B cell (primary cell): ENCODE results near the gene TMEM134. TPM values are rescaled to one million over a fixed set of nuclear protein-coding genes. Genes with fewer than 3 reads are reported as not detected.
A peak's percentile ranks its signal among the peaks of the same experiment; 100 is the strongest.

Source experiments
- ATAC-seq: fragments of 200-7000 bp; cut with Tn5 transposase; one replicate; pipeline ENCODE4 v1.10.0; 2021; ENCODE audit warnings: low read depth, mild to moderate bottlenecking, moderate number of reproducible peaks, moderate library complexity
- CTCF ChIA-PET: fragments of 350-600 bp; sonication (Branson Sonifier 250); formaldehyde crosslinking; loops from one replicate; lab custom pipeline; 2021; ENCODE audit warnings: antibody characterized with exemption, inconsistent platforms; lab: Charles Lee
- POLR2A ChIA-PET: fragments of 350-600 bp; sonication (Branson Sonifier 250); formaldehyde crosslinking; loops from one replicate; lab custom pipeline; 2021; ENCODE audit warnings: antibody characterized with exemption; lab: Charles Lee
- DNase-seq: peaks from one replicate; pipeline ENCODE4 v3.0.0; 2013
- H2AFZ ChIP-seq: 2 replicates; pipeline ENCODE4 v1.6.1; 2012; ENCODE audit warnings: mild to moderate bottlenecking, low read depth, low read length; ENCODE audit not compliant: insufficient read depth, poor library complexity, severe bottlenecking
- H3K27ac ChIP-seq, 2 donors: 1 replicate in 1 of 2; 2 replicates in 1 of 2; pipeline ENCODE4 v1.5.1; 2012 to 2013; ENCODE audit warnings: low read length in 2 of 2, mild to moderate bottlenecking in 2 of 2, moderate library complexity in 1 of 2
- H3K27me3 ChIP-seq, 4 experiments: fragments of 200-600 bp in 1 of 4; sonication (generic) in 1 of 4; replicated peaks in 1 of 4; 1 replicate in 2 of 4; 2 replicates in 2 of 4; pipeline versions ENCODE4 v1.6.1 to v1.7.0; 2013 to 2016; ENCODE audit warnings: low read length in 3 of 4, mild to moderate bottlenecking in 2 of 4, mixed read lengths in 1 of 4, moderate library complexity in 1 of 4; ENCODE audit not compliant: insufficient read depth in 4 of 4, control insufficient read depth in 3 of 4; ENCODE audit errors: control extremely low read depth in 1 of 4
- H3K36me3 ChIP-seq, 2 experiments: replicated peaks in 1 of 2; 1 replicate in 1 of 2; 2 replicates in 1 of 2; pipeline versions ENCODE4 v1.6.1 to v1.7.1; 2013; ENCODE audit warnings: low read length in 1 of 2; ENCODE audit not compliant: insufficient read depth in 2 of 2, control insufficient read depth in 1 of 2; ENCODE audit errors: control extremely low read depth in 1 of 2, extremely low read depth in 1 of 2
- H3K4me1 ChIP-seq, 2 donors: fragments of 200-600 bp in 1 of 2; sonication (generic) in 1 of 2; 1 replicate in 1 of 2; 2 replicates in 1 of 2; pipeline versions ENCODE4 v1.5.1 to v1.6.1; 2013 to 2017; ENCODE audit warnings: low read length in 2 of 2; ENCODE audit not compliant: control insufficient read depth in 2 of 2, insufficient read depth in 2 of 2
- H3K4me2 ChIP-seq: replicated peaks from 2 replicates; pipeline ENCODE3; 2012; ENCODE audit warnings: mild to moderate bottlenecking, low read depth, low read length; ENCODE audit not compliant: poor library complexity, severe bottlenecking
- H3K4me3 ChIP-seq, 5 experiments: fragments of 200-600 bp in 1 of 5; sonication (generic) in 1 of 5; 1 replicate in 3 of 5; 2 replicates in 2 of 5; pipeline versions ENCODE4 v1.5.1 to v1.7.0; 2011 to 2016; ENCODE audit warnings: low read length in 4 of 5, mild to moderate bottlenecking in 4 of 5, low read depth in 2 of 5, control low read depth in 1 of 5, moderate library complexity in 1 of 5; ENCODE audit not compliant: insufficient read depth in 1 of 5; ENCODE audit errors: control extremely low read depth in 1 of 5, extremely low read depth in 1 of 5
- H3K79me2 ChIP-seq: fragments of 200-600 bp; sonication (generic); one replicate; pipeline ENCODE4 v1.6.0; 2016; ENCODE audit warnings: low read length; ENCODE audit not compliant: control insufficient read depth, insufficient read depth
- H3K9ac ChIP-seq: fragments of 200-600 bp; sonication (generic); 2 replicates; pipeline ENCODE4 v1.6.1; 2017; ENCODE audit warnings: mild to moderate bottlenecking, low read length, moderate library complexity
- H3K9me3 ChIP-seq, 3 donors: one replicate each; pipeline versions ENCODE4 v1.6.1 to v1.7.1; 2013; ENCODE audit warnings: low read length in 2 of 3; ENCODE audit not compliant: control insufficient read depth in 2 of 3, insufficient read depth in 1 of 3; ENCODE audit errors: control extremely low read depth in 1 of 3
- H4K20me1 ChIP-seq: 2 replicates; pipeline ENCODE4 v1.6.0; 2012; ENCODE audit warnings: mild to moderate bottlenecking, low read length; ENCODE audit not compliant: insufficient read depth, control insufficient read depth, poor library complexity, severe bottlenecking
- H3K27ac Mint-ChIP-seq: one replicate; pipeline ENCODE4 v1.8.0; 2021; ENCODE audit warnings: mixed read lengths
- H3K27me3 Mint-ChIP-seq: one replicate; pipeline ENCODE4 v1.8.0; 2021; ENCODE audit warnings: mixed read lengths
- H3K4me1 Mint-ChIP-seq: one replicate; pipeline ENCODE4 v1.8.0; 2021; ENCODE audit warnings: mixed read lengths
- H3K4me3 Mint-ChIP-seq: one replicate; pipeline ENCODE4 v1.8.0; 2021; ENCODE audit warnings: mixed read lengths
- H3K9me3 Mint-ChIP-seq: one replicate; pipeline ENCODE4 v1.8.0; 2022; ENCODE audit warnings: mixed read lengths; ENCODE audit not compliant: insufficient read depth
- CTCF ChIP-seq: fragments of 200-600 bp; IDR thresholded peaks from one replicate; pipeline ENCODE4 v1.8.0; 2022; ENCODE audit warnings: antibody characterized with exemption, mild to moderate bottlenecking
- EZH2 ChIP-seq: IDR thresholded peaks from 2 replicates; pipeline ENCODE4 v1.6.1; 2012; ENCODE audit warnings: borderline replicate concordance, low read depth, mild to moderate bottlenecking, moderate library complexity, low read length; ENCODE audit not compliant: insufficient read depth, poor library complexity, severe bottlenecking
- WGBS: methylation state at CpG from one replicate; pipeline ENCODE4 v1.1.5; 2013; ENCODE audit warnings: missing lambda C conversion rate; ENCODE audit not compliant: insufficient coverage; 5-methylcytosine and 5-hydroxymethylcytosine counted together
- intact Hi-C: fragments of 100-400 bp; cut with micrococcal nuclease; formaldehyde crosslinking; loops from one replicate; pipeline ENCODE4 v1.10.0; 2022
- polyA plus RNA-seq: library from polyadenylated mRNA; depleted of rRNA; stranded (reverse); fragments of >200 nt; gene quantifications from 2 replicates; pipeline ENCODE4 v1.2.3, GENCODE V29; 2012
- total RNA-seq, 2 donors: library from RNA; stranded (reverse); fragments of 120-200 nt in 1 of 2; gene quantifications; 1 replicate in 1 of 2; 2 replicates in 1 of 2; pipeline versions ENCODE4 v1.2.3 to v1.2.4, GENCODE V29; 2013 to 2022

Gene TMEM134
- total and polyA plus RNA-seq, 2 donors (not counting 1 experiment from before 2014, with no cell fraction given): 167 to 197 TPM

- ChIA-PET CTCF (interaction anchor here (1.0 kb wide), 1 partner anchor 26 kb away, joined by 3 read pairs; the partner anchor contains the start of gene PTPRCAP), POLR2A (interaction anchor here (0.7 to 10.4 kb wide), 5 partner anchors 14 to 43 kb away, joined by 3 to 215 read pairs (median 4); partner anchors contain the start of genes PTPRCAP and RPS6KB2)
- Histone ChIP-seq H3K9ac (no peak overlapping the region), H3K27ac (peak overlapping the region in 1 of 2 donors; percentile 94), H3K79me2 (peaks cover 49% of the 10 kb centered on the region), H3K36me3 (peaks cover 2 to 9% of the 10 kb centered on the region in 2 experiments), H3K9me3 (peaks cover 0 to 12% (median 0%) of the 10 kb centered on the region in 3 donors), H3K4me1 (peaks cover 62 to 94% of the 10 kb centered on the region in 2 donors), H3K4me2 (no peak overlapping the region), H2AFZ (no peak overlapping the region), H3K4me3 (no peak overlapping the region), H4K20me1 (peaks cover 4% of the 10 kb centered on the region), H3K27me3 (no peaks in the 10 kb centered on the region)
- WGBS: 100% methylated on average over 1 of the region's 10 CpGs
- intact Hi-C loops: no loop called here
- Mint-ChIP-seq H3K27ac (peak overlapping the region; percentile 97), H3K9me3 (no peaks in the 10 kb centered on the region), H3K4me1 (peaks cover 71% of the 10 kb centered on the region), H3K27me3 (no peaks in the 10 kb centered on the region), H3K4me3 (peak overlapping the region; percentile 26)
- DNase-seq: peak; percentile 20
- no peak for ATAC-seq
- TF ChIP-seq EZH2 (no peak), CTCF (no peak)
Measured at GRCh38 chr11:67463186-67463585, 5.9 kb downstream of the TMEM134 start.

DNA sequence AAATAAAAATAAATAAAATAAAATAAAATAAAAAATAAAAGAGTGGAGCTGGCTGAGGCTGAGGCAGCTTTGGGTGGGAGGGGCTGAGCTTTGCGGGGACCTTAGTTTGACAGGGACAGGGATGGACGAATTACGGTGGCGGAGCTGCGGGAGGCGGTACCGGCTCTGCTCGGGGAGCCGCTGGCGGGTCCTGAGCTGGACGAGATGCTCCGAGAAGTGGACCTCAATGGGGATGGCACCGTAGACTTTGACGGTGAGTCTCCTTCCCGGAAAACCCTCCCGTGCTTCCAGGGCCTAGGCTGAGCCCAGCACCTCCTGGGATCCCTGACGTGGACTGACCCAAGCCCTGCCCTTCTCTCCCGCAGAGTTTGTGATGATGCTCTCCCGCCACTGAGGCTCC is 10.8 kb downstream of the TMEM134 start:
- H3K27me3 ChIP-seq: no peaks in the 10 kb centered on the region
- Mint-ChIP-seq H3K4me3 (no peak overlapping the region), H3K9me3 (no peaks in the 10 kb centered on the region), H3K27ac (peak overlapping the region; percentile 75), H3K4me1 (peaks cover 46% of the 10 kb centered on the region), H3K27me3 (no peaks in the 10 kb centered on the region)
- peaks cover 53% of the 10 kb centered on the region for H3K79me2 ChIP-seq
- peaks cover 0 to 3% (median 0%) of the 10 kb centered on the region in 3 donors for H3K9me3 ChIP-seq
- WGBS: 98% methylated on average over 19 of the region's 19 CpGs
- peak overlapping the region; percentile 67 for H3K4me2 ChIP-seq
- POLR2A ChIA-PET: interaction anchor here (1.3 to 6.0 kb wide), 8 partner anchors 10 to 51 kb away, joined by 4 to 110 read pairs (median 13); partner anchors contain the start of genes CORO1B, PTPRCAP and TMEM134
- H3K27ac ChIP-seq: peak overlapping the region; percentile 85 to 88
- no peak overlapping the region for H3K9ac ChIP-seq
- DNase-seq (no peak), ATAC-seq (no peak)
- H3K4me3 ChIP-seq: no peak overlapping the region
- no peak overlapping the region for H2AFZ ChIP-seq
- no peak for TF ChIP-seq EZH2
- no peak for TF ChIP-seq CTCF
- H3K36me3 ChIP-seq: no peaks in the 10 kb centered on the region
- peaks cover 54 to 93% of the 10 kb centered on the region in 2 donors for H3K4me1 ChIP-seq
- intact Hi-C loops: no loop called here
- CTCF ChIA-PET: interaction anchor here (1.0 to 5.2 kb wide), 6 partner anchors 11 to 57 kb away, joined by 3 to 43 read pairs (median 20); partner anchors contain the start of genes PPP1CA, PTPRCAP and TMEM134
- H4K20me1 ChIP-seq: no peaks in the 10 kb centered on the region
